K562 (cell line): ENCODE data around the gene ZNF74. TPM values are rescaled to one million over a fixed set of nuclear protein-coding genes. Genes with fewer than 3 reads are reported as not detected.

Experiments
- BCOR ChIP-seq: fragments of 450-650 bp; IDR thresholded peaks from 2 replicates; pipeline ENCODE4 v1.6.1; 2016
- BRCA1 ChIP-seq, 2 experiments: fragments of 450-650 bp in 1 of 2; sonication (generic) in 1 of 2; formaldehyde crosslinking in 1 of 2; IDR thresholded peaks; 2 replicates each; pipeline versions ENCODE4 v1.5.0 to v1.6.1; 2017 to 2020; ENCODE audit warnings: mild to moderate bottlenecking in 1 of 2, missing genetic modification reagents in 1 of 2
- CREB3 ChIP-seq: fragments of 450-650 bp; conservative IDR thresholded peaks from 2 replicates; pipeline ENCODE4 v1.6.1; 2016; ENCODE audit warnings: missing genetic modification characterization, low read depth, mild to moderate bottlenecking, missing compliant biosample characterization, moderate library complexity
- HMG20B ChIP-seq: fragments of 250-450 bp; sonication (Bioruptor Pico); IDR thresholded peaks from 2 replicates; pipeline ENCODE4 v1.5.0; 2021; ENCODE audit warnings: mild to moderate bottlenecking
- HMGN3 ChIP-seq: IDR thresholded peaks from 2 replicates; pipeline ENCODE4 v1.6.1; 2011; ENCODE audit warnings: borderline replicate concordance, low read depth, mild to moderate bottlenecking, mixed read lengths, low read length; ENCODE audit not compliant: insufficient read length; ENCODE audit errors: extremely low read depth
- MTA3 ChIP-seq: fragments of 450-650 bp; formaldehyde crosslinking; IDR thresholded peaks from 2 replicates; pipeline ENCODE4 v1.6.1; 2017; ENCODE audit warnings: mild to moderate bottlenecking, borderline replicate concordance
- MYBL2 ChIP-seq, 2 experiments: fragments of 450-650 bp in 1 of 2; sonication (generic) in 1 of 2; formaldehyde crosslinking in 1 of 2; IDR thresholded peaks; 2 replicates each; pipeline versions ENCODE4 v1.6.1 to v1.8.1; 2017 to 2022; ENCODE audit warnings: borderline replicate concordance in 1 of 2, inconsistent platforms in 1 of 2, low read depth in 1 of 2, mild to moderate bottlenecking in 1 of 2, missing genetic modification reagents in 1 of 2, moderate library complexity in 1 of 2
- POLR2G ChIP-seq: fragments of 200-400 bp; formaldehyde crosslinking; IDR thresholded peaks from 2 replicates; pipeline ENCODE4 v1.6.1; 2017; ENCODE audit warnings: low read depth, mild to moderate bottlenecking, antibody characterized with exemption, low read length, moderate library complexity
- PRMT5 ChIP-seq: sonication (generic); formaldehyde crosslinking; IDR thresholded peaks from 2 replicates; pipeline ENCODE4 v1.5.0; 2020; ENCODE audit warnings: missing genetic modification reagents
- ZFPM2 ChIP-seq: fragments of 250-450 bp; sonication (Bioruptor Pico); IDR thresholded peaks from 2 replicates; pipeline ENCODE4 v1.5.1; 2022; ENCODE audit warnings: mild to moderate bottlenecking
- ZKSCAN3 ChIP-seq: fragments of 250-450 bp; sonication (Bioruptor Pico); IDR thresholded peaks from 2 replicates; pipeline ENCODE4 v1.4.0; 2020
- polyA plus RNA-seq, 8 experiments: library from polyadenylated mRNA; depleted of rRNA in 4 of 8; stranded (reverse) in 5 of 8; unstranded in 3 of 8; fragments of >200 nt; fragmentation: Nextera tagmentation in 2 of 8; fragmentation: Illumina TruSeq in 1 of 8; extraction: Ambion mirVana in 2 of 8; extraction: Trizol in 1 of 8; gene quantifications; 2 replicates each; pipeline versions ENCODE4 v1.2.1 to v1.2.3, GENCODE V29; 2011 to 2014; ENCODE audit warnings: inconsistent platforms in 1 of 8, missing spikeins in 1 of 8
- total RNA-seq, 7 experiments: library from RNA; depleted of rRNA in 6 of 7; stranded (reverse); fragments of >200 nt in 6 of 7; fragmentation: Illumina TruSeq in 2 of 7; extraction: Trizol in 2 of 7; gene quantifications; 2 replicates each; pipeline versions ENCODE4 v1.2.1 to v1.2.3, GENCODE V29; 2011 to 2021; ENCODE audit warnings: low replicate concordance in 1 of 7
- TF ChIP-seq, protein P1 (sequence below), 2 experiments: fragments of 450-650 bp; formaldehyde crosslinking in 1 of 2; IDR thresholded peaks; 2 replicates each; pipeline versions ENCODE4 v1.4.0 to v1.6.1; 2014 to 2020; ENCODE audit warnings: mild to moderate bottlenecking in 2 of 2, borderline replicate concordance in 1 of 2, low read depth in 1 of 2
- TF ChIP-seq, protein P2 (sequence below), 3 experiments: fragments of 200-800 bp in 1 of 3; sonication (Bioruptor generic) in 1 of 3; sonication (generic) in 1 of 3; formaldehyde crosslinking in 1 of 3; IDR thresholded peaks; 2 replicates each; pipeline versions ENCODE4 v1.6.1 to v1.8.0; 2016 to 2022; ENCODE audit warnings: mild to moderate bottlenecking in 2 of 3, missing compliant biosample characterization in 2 of 3, missing genetic modification characterization in 2 of 3, missing genetic modification reagents in 1 of 3

The ZNF74 gene
- total and polyA plus RNA-seq, 9 of the 15 experiments (the other 6 are each of a cell fraction or from before 2014, with no cell fraction given) = 2.4 to 53.5 (median 31.5) TPM

DNA sequence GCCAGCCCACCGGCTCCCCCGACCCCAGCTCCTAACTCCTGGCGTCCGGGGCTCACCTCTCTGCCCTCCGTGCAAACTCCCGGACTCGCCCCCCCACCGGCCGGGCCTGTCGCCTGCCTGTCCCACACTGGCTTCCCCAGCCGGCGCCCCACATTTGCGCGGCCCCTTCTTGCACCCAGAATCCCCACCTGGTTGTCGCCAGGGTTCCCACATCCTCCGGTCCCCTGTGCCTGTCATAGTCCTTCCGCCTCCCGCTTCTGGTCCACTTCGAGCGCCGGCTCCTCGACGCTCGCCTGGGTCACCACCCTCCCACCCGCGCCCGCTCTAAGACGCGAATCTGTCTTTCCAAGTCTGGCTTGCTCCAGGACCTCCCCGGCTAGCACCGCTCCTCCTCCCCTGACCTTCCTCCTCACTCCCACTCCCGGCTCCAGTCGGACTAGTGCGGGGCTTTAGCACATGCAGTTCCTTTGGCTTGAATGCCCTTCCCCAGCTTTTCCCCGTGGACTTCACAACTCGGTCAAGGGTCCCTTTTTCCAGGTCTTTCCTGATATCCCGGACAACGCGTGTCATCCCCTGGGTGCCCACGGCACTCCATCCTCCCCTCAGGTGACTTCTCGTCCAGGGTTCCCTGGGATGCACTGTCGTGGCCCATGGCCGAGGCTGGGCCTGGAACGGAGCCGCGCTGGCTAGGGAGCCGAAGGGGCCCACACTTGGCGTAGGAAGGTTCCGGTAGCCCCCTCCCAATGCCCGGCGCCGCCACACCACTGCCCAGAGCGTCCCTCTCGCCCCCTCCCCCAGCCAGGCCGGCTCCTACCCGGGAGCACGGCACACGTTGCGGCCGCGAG, 43.0 kb downstream of the ZNF74 start (continued):
- TF ChIP-seq, protein P1, sequence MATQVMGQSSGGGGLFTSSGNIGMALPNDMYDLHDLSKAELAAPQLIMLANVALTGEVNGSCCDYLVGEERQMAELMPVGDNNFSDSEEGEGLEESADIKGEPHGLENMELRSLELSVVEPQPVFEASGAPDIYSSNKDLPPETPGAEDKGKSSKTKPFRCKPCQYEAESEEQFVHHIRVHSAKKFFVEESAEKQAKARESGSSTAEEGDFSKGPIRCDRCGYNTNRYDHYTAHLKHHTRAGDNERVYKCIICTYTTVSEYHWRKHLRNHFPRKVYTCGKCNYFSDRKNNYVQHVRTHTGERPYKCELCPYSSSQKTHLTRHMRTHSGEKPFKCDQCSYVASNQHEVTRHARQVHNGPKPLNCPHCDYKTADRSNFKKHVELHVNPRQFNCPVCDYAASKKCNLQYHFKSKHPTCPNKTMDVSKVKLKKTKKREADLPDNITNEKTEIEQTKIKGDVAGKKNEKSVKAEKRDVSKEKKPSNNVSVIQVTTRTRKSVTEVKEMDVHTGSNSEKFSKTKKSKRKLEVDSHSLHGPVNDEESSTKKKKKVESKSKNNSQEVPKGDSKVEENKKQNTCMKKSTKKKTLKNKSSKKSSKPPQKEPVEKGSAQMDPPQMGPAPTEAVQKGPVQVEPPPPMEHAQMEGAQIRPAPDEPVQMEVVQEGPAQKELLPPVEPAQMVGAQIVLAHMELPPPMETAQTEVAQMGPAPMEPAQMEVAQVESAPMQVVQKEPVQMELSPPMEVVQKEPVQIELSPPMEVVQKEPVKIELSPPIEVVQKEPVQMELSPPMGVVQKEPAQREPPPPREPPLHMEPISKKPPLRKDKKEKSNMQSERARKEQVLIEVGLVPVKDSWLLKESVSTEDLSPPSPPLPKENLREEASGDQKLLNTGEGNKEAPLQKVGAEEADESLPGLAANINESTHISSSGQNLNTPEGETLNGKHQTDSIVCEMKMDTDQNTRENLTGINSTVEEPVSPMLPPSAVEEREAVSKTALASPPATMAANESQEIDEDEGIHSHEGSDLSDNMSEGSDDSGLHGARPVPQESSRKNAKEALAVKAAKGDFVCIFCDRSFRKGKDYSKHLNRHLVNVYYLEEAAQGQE (IDR thresholded peaks at IDR 0.05; ENCODE audit: borderline replicate concordance) = no peak
- TF ChIP-seq, protein P1 (CRISPR knock-in tag; IDR thresholded peaks at IDR 0.05; ENCODE audit: low read depth) = no peak; the same call in 1 of the 2 replicates
- TF ChIP-seq PRMT5 (CRISPR knock-in tag) (0 out of 2 replicates have a peak, but pooled peaks have one; percentile 73), BRCA1 (IDR thresholded peaks at IDR 0.05) (no peak), BRCA1 (CRISPR knock-in tag; IDR thresholded peaks at IDR 0.05) (peak; percentile 95; the same call in 1 of the 2 replicates), HMGN3 (peak; percentile 31), CREB3 (tag) (no peak), BCOR (peak; percentile 23; the same call in 1 of the 2 replicates), MTA3 (0 out of 2 replicates have a peak, but pooled peaks have one; percentile 14), POLR2G (peak; percentile 31; the same call in 1 of the 2 replicates), HMG20B (CRISPR knock-in tag) (0 out of 2 replicates have a peak, but pooled peaks have one; percentile 52), ZKSCAN3 (CRISPR knock-in tag) (no peak), MYBL2 (IDR thresholded peaks at IDR 0.05; ENCODE audit: low read depth) (no peak), MYBL2 (CRISPR knock-in tag; IDR thresholded peaks at IDR 0.05; ENCODE audit: borderline replicate concordance) (0 out of 2 replicates have a peak, but pooled peaks have one; percentile 39), ZFPM2 (CRISPR knock-in tag) (0 out of 2 replicates have a peak, but pooled peaks have one; percentile 73)
- TF ChIP-seq, protein P2, sequence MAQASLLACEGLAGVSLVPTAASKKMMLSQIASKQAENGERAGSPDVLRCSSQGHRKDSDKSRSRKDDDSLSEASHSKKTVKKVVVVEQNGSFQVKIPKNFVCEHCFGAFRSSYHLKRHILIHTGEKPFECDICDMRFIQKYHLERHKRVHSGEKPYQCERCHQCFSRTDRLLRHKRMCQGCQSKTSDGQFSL (CRISPR knock-in tag; IDR thresholded peaks at IDR 0.05) = peak; percentile 89
- TF ChIP-seq, protein P2 (tag; IDR thresholded peaks at IDR 0.05) = peak in 1 of 2 experiments; percentile 64; a peak in 1 of 4 replicates
- TF ChIP-seq, all 486 proteins: peak for 28
